Measurements from ENCODE around the gene GTF3C1. TPM values are rescaled to one million over a fixed set of nuclear protein-coding genes. Genes with fewer than 3 reads are reported as not detected.
"Not testable (repeated sequence)": the region's sequence is repeated elsewhere in the genome, so short reads cannot be mapped to it uniquely, and the experiment has no call there.

Gene GTF3C1
- total RNA-seq, 4 donors from 2014 or later, result 129 to 276 (median 181) TPM

GRCh38 chr16:27460663-27461482, 88.8 kb downstream of the GTF3C1 start:
- TF ChIP-seq POLR2AphosphoS5 (IDR thresholded peaks at IDR 0.05) (no peak), EP300 (IDR thresholded peaks at IDR 0.05) (no peak), CTCF (IDR thresholded peaks at IDR 0.05) (no peak), POLR2A (IDR thresholded peaks at IDR 0.05) (no peak)
- Histone ChIP-seq H3K27me3 (no peaks in the 10 kb centered on the region), H3K27ac (no peak overlapping the region), H3K9me3 (no peaks in the 10 kb centered on the region), H3K36me3 (peaks cover 57% of the 10 kb centered on the region), H3K4me1 (peaks cover 39% of the 10 kb centered on the region), H3K4me3 (no peak overlapping the region)
- no peak for DNase-seq (ENCODE audit: low spot score in 2 of 2)
- WGBS, result 72% methylated on average over 17 of the region's 20 CpGs

- no peak for TF ChIP-seq EP300 (IDR thresholded peaks at IDR 0.05)
- no peak for TF ChIP-seq POLR2AphosphoS5 (IDR thresholded peaks at IDR 0.05)
- TF ChIP-seq CTCF (IDR thresholded peaks at IDR 0.05), result no peak
- no peak for TF ChIP-seq POLR2A (IDR thresholded peaks at IDR 0.05)
- DNase-seq (ENCODE audit: low spot score in 2 of 2), result no peak
- no peak overlapping the region for H3K4me3 ChIP-seq
- WGBS, result 59% methylated on average over 4 of the region's 4 CpGs
- peaks cover 50% of the 10 kb centered on the region for H3K36me3 ChIP-seq
- H3K27ac ChIP-seq, result no peak overlapping the region
- no peaks in the 10 kb centered on the region for H3K27me3 ChIP-seq
- H3K9me3 ChIP-seq, result no peaks in the 10 kb centered on the region
- peaks cover 39% of the 10 kb centered on the region for H3K4me1 ChIP-seq
These were observed 89.5 kb downstream of the GTF3C1 start for GRCh38 chr16:27460213-27460612.

GRCh38 chr16:27458987-27459688, 90.6 kb downstream of the GTF3C1 start:
- H3K36me3 ChIP-seq, result peaks cover 40% of the 10 kb centered on the region
- no peak overlapping the region for H3K4me3 ChIP-seq
- TF ChIP-seq POLR2AphosphoS5 (IDR thresholded peaks at IDR 0.05) (no peak), EP300 (IDR thresholded peaks at IDR 0.05) (no peak), CTCF (IDR thresholded peaks at IDR 0.05) (no peak), POLR2A (IDR thresholded peaks at IDR 0.05) (no peak)
- no peak for DNase-seq (ENCODE audit: low spot score in 2 of 2)
- H3K4me1 ChIP-seq, result peaks cover 39% of the 10 kb centered on the region
- no peaks in the 10 kb centered on the region for H3K27me3 ChIP-seq
- WGBS, result 85% methylated on average over 5 of the region's 5 CpGs
- no peak overlapping the region for H3K27ac ChIP-seq
- H3K9me3 ChIP-seq, result no peaks in the 10 kb centered on the region

- Histone ChIP-seq H3K27me3 (no peaks in the 10 kb centered on the region), H3K4me1 (peaks cover 39% of the 10 kb centered on the region), H3K27ac (no peak overlapping the region), H3K9me3 (no peaks in the 10 kb centered on the region), H3K36me3 (peaks cover 31% of the 10 kb centered on the region), H3K4me3 (no peak overlapping the region)
- TF ChIP-seq POLR2AphosphoS5 (IDR thresholded peaks at IDR 0.05), result no peak
- TF ChIP-seq CTCF (IDR thresholded peaks at IDR 0.05), result no peak
- no peak for TF ChIP-seq EP300 (IDR thresholded peaks at IDR 0.05)
- TF ChIP-seq POLR2A (IDR thresholded peaks at IDR 0.05), result no peak
- 47% methylated on average over 5 of the region's 5 CpGs for WGBS
- no peak for DNase-seq (ENCODE audit: low spot score in 2 of 2)
These were observed 91.5 kb downstream of the GTF3C1 start for GRCh38 chr16:27458258-27458657.

GRCh38 chr16:27457605-27457900, 92.2 kb downstream of the GTF3C1 start:
- H3K27me3 ChIP-seq, H3K9me3 ChIP-seq, H3K4me3 ChIP-seq, H3K27ac ChIP-seq: not testable (repeated sequence)
- Histone ChIP-seq H3K36me3 (peaks cover 24% of the 10 kb centered on the region), H3K4me1 (peaks cover 39% of the 10 kb centered on the region)
- peak in 1 of 2 donors; percentile 36 for DNase-seq (ENCODE audit: low spot score in 2 of 2)
- WGBS, result 90% methylated on average over 17 of the region's 17 CpGs
